Lower leg skin (tissue), 3 donors: ENCODE data around the gene UNC93B1.

ENCODE experiments used
- CTCF ChIP-seq, 3 donors: fragments of 450-650 bp; IDR thresholded peaks; one replicate each; pipeline ENCODE4 v1.5.1; 2016; ENCODE audit warnings: antibody characterized with exemption in 3 of 3, mild to moderate bottlenecking in 3 of 3, moderate library complexity in 2 of 3
- POLR2A ChIP-seq, 2 donors: fragments of 450-650 bp; IDR thresholded peaks; one replicate each; pipeline ENCODE4 v1.6.1; 2016 to 2017; ENCODE audit warnings: antibody characterized with exemption in 2 of 2, mild to moderate bottlenecking in 1 of 2, moderate library complexity in 1 of 2

- no peak for TF ChIP-seq CTCF (IDR thresholded peaks at IDR 0.05)
- TF ChIP-seq POLR2A (IDR thresholded peaks at IDR 0.05), result no peak
Observed at GRCh38 chr11:68016904-68017817, 13.3 kb upstream of the UNC93B1 start.
